TTC549 (cell line): ENCODE data around the gene FRMPD2.
"Not testable (repeated sequence)": the region's sequence is repeated elsewhere in the genome, so short reads cannot be mapped to it uniquely, and the experiment has no call there.

Experiments
- FAIRE-seq: peaks from 2 replicates; lab custom pipeline; 2012; peaks lifted over from hg19 to GRCh38; lab: Jason Lieb, UNC

FRMPD2 gene

DNA sequence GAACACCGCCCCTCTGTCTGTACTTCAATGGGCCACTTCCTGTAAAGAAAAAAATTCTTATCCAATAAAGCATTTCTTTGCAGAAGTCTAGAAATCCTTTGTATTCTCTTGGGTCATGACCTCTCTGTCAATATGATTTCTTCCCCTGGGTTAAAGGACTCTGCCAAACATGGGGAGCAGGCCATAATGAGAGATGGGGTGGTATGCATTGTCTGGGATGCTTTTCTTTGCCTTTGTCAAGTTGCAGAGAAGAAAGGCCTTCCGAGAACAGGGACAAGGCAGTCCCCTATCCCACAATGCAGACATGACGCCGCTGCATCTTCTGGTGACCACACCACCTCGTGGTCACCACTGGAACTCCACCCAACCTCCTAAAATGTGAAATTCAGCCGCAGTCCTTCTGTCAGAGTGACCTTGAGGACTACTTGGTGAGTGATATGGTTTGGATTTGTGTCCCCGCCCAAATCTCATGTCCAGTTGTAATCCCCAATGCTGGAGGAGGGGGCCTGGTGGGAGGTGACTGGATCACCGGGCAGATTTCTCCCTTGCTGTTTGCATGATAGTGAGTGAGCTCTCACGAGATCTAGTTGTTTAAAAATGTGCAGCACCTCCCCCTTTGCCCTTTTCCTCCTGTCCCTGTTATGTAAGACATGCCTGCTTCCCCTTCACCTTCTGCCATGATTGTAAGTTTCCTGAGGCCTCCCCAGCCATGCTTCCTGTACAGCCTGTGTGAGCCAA is 15.2 kb upstream of the FRMPD2 start:
- no peak for FAIRE-seq

DNA sequence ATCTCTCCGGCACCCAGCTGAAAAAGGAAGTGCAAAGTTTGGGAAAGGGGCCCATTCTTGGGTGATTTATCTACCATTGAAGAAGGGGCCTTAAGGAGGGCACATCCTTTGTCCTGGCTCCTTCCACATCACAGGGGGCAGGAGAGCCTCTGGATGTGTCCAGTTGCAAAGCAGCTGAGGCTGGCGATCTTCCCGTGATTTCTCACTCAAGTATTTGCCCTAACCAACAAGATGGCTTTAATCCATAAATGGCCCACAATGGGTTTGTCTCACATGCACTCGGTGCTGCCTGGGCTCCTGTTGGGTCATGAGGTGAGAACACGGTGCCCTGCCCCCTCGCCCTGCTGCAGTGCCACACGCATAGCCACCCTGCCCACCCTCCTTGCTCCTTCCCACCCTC is 14.2 kb upstream of the FRMPD2 start:
- no peak for FAIRE-seq

DNA sequence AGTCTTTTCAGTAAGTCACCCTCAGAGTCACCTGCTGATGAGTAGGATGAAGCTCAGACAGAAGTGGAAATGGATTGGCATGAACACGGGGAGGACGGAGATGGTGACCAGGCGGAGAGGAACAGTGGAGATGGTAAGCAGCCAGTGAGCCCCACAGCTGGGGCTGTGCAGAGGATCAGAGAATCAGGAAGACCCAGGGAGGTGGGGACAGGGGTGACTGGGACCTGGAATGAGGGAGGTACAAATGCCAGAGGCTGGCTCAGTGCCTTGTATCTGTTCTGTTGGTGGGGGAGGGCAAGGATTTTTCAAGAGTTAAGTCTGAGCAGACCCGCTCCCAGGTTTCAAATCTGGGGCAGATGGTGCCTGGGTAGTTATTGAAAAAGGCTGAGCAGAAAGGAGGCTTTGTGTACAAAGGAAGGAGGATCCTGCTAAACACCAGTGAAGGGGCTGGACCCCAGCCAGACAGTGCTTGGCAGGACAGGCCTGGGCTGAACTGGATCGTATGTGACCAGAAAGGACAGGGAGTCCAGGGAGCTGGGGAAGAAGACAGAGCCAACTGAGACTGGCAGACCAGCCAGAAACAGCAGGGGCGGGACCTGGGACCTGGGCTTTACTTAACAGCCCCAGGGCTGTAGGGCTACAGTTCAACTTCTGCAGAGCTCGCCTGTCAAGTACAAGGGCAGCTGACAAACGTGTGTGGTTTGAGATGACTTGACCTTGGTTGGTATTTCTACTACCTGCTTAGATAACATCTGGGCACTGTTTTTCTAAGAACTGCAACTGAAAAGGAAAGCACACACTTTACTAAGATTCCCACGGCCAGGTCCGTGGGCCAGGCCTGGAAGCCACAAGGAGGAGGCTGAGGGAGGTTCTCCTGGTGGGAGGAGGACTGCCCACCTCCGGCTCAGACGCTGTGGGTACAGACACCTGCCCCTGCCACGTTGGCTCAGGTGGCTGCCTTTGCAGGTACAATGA is 13.2 kb upstream of the FRMPD2 start:
- FAIRE-seq = no peak

DNA sequence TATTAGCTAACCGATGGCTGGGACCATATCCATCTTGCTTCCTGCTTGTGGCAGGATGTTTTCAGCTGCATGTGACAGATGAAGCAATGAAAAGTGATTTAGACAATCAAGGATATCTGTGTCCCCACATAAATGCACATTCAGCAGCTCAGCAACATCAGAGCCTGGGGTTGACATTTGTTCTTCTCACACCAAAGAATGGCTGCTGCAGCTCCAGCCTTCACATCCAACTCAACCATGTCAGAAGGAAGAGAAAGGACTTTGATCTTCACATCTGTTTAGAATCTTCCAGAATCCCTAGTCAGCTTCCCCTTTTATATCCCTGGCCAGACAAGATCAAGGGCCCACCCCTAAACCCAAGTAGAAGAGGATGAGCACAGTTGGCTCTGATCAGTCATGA is 11.9 kb upstream of the FRMPD2 start:
- no peak for FAIRE-seq

DNA sequence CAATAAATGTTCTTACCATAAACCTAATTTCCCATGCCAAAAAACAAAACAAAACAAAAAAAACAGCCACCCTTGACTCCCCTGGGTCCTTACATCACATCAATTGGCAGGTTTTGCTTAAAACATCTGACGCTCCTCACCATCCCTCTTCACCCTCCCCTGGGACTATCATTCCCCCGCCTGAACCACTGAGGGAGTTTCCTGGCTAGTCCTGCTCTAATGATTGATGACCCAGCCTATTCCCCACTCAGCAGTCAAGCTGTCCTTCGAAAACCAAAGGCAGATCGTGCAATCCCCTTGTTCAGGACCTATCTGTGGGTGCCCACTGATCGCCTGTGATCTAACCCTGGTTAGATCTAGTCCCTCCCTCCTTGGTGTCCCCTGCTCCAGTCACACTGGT is 11.2 kb upstream of the FRMPD2 start:
- no peak for FAIRE-seq

DNA sequence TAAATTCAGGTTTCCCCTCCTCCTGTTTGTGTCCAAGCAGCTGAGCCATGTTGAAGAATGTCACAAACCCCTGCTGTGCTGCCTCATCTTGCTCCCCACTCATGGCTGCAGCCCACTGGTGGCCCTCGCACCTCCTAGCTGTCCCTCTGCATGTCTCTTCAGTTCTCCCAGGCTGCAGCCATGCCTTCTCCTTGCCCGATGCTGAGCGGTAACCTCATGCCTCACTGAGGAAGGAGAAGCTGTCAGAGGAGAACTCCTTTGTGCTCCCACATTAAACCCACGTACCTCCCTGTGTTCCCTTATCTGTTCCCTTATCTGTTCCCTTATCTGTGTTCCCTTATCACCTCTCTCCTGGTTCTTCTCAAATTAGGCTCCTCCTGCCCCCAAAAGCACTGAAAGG is 10.3 kb upstream of the FRMPD2 start:
- FAIRE-seq = no peak

DNA sequence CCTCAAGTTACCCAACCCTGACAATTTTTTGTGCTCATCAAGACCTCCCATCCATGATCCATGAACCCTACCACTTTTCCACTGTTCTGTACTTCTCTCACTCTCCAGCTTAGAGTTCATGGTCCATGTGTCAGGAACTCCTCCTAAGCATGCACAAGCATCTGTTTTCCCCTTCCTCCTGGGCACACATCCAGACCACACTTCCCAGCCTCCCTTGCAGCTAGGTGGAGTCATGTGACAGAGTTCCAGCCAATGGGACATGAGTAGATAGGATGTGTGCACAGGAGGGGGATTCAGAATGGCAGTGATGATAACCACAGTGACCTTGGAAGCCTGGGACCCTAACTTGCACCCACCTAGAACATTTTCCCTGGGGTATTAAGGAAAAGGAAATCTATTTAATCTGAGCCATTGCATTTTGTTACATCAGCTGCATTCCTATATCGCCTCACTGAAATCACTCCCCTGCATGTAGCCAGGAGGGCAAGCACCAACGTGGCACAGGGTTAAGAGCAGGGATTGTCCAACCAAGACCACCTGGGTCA is 9.6 kb upstream of the FRMPD2 start:
- no peak for FAIRE-seq

DNA sequence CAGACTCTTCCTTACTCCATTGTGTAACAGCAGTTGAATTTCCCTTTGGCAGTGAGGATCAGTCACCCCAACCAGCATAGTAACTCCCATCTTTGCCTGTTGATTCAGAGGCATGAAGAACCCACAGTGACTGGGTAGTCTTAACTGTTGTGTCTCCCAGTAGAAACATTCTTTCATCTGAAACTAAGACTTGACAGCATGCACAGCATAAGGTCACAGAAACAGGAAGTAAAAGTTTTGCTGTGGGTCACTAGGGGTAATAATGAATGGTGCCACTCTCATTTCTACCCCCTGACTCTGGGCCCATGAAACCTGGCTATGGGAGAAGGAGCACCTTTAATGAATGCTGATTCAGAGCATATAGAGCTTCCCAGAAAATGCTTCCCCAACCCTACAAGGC is 8.3 kb upstream of the FRMPD2 start:
- no peak for FAIRE-seq

DNA sequence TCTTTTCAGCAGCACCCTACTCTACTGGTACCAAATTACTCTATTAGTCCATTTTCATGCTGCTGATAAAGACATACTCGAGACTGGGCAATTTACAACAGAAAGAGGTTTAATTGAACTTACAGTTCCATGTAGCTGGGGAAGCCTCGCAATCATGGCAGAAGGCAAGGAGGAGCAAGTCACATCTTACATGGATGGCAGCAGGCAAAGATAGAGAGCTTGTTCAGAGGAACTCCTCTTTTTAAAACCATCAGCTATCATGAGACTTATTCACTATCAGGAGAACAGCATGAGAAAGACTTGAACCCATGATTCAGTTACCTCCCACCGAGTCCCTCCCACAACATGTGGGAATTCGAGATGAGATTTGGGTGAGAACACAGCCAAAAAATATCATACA is 7.2 kb upstream of the FRMPD2 start:
- FAIRE-seq = not testable (repeated sequence)

DNA sequence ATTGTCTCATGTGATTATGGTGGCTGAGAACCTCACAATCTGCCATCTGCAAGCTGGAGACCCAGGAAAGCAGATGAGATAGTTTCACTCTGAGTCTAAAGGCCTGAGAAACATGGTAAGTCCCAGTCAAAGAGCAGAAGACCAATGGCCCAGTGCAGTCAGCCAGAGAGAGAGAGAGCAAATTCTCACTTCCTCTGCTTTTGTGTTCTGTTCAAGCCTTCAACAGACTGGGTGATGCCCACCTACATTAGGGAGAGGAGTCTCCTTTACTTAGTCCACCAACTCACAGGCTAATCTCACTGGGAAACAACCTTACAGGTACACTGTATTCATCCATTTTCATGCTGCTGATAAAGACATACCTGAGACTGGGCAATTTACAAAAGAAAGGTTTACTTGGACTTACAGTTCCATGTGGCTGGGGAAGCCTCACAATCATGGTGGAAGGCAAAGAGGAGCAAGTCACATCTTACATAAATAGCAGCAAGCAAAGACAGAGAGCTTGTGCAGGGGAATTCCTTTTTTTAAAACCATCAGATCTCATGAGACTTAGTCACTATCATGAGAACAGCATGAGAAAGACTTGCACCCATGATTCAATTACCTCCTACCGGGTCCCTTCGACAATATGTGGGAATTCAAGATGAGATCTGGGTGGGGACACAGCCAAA is 4.7 kb upstream of the FRMPD2 start:
- no peak for FAIRE-seq

DNA sequence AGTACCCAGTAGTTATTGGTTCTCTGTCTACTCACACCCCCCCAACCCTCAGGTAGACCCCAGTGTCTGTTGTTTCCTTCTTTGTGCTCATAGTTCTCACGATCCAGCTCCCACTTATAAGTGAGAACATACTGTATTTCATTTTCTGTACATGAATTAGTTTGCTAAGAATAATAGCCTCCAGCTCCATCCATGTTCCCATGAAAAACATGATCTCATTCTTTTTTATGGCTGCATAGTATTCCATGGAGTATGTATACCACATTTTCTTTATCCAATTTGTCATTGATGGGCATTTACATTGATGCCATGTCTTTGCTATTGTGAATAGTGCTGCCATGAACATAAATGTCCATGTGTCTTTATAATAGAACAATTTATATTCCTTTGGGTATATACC is 2.6 kb upstream of the FRMPD2 start:
- FAIRE-seq = no peak

DNA sequence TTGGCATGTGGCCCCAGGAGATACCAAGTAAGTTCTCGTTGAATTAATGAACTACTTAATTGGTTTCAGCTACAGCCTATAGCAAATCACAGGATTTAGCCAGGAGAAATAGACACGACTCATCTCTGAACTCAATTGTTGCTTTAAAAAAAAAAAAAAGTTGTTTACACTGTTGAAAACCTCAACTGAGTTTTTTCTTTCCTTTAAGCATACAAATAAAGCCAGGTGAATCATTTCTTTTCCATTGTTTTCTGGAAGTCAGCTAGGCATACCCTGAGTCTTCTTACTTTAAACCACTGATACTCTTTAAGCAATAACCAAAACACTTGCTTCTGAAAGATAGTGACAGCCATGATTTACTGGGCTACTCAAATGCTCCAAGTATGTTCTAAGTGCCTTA is 755 bp downstream of the FRMPD2 start:
- FAIRE-seq = no peak

DNA sequence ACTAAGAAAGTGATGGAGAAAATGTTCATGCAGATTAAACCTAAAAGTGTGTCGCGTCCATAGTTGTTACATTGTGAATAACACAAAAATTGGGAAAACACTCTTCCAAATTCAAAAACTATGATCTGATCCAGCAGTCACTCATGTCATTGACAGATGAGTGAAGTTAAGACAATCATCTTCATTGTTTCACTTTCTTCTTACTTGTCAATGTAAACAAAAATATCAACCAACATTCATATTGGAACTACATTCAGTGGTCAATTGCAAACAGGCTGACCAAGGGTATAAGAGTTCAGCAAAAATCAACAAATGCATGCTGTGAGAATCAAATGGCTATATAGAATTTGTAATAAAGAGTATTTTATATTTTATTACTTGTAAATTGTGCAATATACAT is 1.8 kb downstream of the FRMPD2 start:
- no peak for FAIRE-seq

DNA sequence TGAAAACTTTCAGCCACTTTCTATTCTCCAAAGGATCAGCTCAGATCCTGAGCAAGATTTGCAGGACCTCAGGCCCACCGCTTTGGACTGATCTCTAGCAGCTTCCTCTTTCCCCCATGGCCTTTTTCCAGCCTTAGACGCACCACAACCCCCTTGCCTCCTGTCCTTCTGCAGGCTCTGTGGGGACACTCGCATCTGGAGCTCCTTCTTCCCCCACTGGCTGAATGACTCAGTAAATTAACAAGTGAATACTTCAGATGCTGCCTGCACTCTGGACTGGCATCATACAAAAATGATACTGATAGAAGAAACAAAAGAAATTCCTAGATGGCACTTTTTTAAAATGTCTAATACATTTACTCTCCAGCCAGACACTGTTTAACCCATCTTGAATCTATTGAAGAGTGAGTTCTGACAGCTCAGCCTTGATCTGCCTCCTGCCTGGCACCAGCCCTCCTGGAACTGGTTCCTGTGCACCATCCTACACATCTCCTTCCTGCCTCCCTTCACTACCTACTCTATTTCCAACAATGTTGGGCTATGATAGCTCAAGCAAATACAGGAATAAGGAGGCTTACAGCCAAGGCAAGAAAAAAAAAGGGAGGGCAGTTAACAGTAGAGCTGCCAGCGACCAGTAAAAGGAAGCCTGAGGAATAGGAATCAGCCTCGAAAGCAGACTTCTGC is 3.3 kb downstream of the FRMPD2 start:
- FAIRE-seq = no peak

DNA sequence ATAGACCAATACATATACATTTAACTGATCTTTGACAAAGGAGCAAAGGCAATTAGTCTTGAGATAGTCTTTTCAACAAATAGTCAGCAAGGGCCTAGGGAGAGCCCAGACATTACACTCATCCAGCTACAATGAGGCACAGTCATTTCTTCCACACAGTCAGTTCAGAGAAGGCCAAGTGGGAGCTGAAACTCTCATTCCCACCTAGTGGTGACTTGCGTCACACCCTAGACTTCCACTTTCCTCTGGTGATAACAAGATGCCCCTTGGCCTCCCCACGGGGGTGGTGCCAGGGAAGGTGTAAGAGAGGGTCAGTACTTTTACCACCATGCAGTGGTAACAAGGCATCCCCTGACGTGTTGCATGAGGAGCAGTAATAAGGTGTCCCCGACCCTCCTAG is 8.0 kb downstream of the FRMPD2 start:
- no peak for FAIRE-seq

DNA sequence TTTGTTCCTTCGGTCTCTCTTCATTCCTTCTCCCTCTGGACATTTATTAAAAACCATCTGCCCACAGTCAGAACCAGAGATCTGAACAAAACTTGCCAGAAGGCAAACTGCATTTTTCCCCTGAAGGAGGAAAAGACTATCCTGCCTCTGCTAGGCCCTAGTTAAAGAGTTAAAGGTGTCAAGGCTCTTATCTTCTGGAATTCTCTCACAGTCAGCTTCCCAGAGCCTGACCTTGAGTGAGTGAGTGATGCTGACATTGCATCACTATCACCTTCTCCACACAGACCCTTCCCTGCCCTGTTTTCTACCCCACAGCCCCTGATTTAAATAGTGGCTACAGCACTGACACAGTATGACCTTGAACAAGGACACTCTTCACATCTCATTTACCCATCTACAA is 16.4 kb downstream of the FRMPD2 start:
- no peak for FAIRE-seq

DNA sequence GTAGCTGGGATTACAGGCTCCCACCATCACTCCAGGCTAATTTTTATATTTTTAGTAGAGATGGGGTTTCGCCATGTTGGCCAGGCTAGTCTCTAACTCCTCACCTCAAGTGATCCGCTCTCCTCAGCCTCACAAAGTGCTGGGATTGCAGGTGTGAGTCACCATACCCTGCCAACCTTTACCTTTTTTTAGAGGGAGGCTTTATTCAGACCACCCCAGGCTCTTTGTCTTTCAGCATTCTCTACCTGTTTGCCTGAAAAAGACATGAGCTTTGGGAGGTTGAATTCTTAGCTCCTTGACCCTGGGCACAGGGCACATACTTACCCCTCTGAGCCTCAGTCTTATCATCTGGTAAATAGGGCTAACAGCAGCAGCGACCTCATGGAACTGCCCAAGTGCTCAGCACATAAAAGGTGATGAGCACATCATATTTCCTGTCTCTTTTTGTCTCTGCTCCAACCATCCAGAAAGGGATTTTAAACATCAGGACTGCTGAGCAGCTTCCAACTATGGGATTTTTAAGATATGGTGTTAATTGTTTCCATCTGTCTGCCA is 17.0 kb downstream of the FRMPD2 start:
- FAIRE-seq = no peak

DNA sequence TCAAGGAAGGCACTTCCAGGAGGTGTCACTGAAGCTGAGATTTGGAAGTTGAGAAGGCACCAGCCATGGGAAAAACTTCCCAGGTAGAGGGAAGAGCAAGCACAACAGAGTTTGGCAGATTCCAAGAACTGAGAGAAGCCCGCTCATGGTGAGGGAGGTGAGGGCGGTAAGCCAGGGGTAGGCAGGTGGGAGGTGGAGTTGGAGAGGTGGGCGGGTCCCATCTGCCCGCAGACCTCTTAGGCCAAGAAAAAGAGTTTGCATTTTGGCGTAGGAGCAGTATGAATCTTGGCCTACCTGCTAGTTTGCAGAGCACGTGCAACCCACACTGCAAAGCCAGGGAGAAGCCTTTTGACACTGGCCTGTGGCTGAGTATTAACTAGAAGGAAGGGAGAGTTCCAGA is 18.8 kb downstream of the FRMPD2 start:
- no peak for FAIRE-seq

DNA sequence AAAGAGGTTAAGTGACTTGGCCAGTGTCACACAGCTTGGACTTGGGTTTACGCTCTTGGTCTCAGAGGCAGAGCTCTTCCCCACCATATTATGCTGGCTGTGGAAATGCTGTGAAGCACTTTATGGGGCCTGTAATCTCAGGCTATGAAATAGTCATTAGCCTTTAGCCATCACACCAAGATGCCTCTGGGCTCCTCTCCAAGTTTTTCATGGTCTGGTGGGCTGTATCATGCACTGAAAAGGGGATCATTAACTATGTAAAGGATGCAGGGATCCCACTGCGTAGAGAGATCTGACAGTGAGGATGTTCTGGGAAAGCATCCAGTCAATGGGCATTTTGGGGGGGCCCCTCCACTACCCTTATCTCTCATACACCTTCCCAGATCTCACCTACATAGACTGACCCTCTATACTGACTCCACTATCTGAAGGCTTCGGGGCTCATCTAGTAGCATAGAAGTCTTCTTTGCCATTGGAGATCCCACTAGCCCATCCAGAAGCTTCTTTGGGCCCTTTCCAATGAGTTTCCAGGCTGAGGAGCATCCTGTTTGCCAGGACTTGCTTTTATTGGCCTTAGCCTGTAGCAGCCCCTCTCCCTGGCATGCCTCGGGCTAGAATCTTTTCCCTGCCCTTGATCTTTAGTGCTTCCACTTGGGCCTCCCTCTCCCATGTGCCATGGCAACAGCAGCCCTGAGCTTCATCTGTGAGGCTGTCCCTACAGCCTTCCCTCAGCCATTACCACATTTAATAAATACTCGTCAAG is 19.6 kb downstream of the FRMPD2 start:
- FAIRE-seq = no peak

DNA sequence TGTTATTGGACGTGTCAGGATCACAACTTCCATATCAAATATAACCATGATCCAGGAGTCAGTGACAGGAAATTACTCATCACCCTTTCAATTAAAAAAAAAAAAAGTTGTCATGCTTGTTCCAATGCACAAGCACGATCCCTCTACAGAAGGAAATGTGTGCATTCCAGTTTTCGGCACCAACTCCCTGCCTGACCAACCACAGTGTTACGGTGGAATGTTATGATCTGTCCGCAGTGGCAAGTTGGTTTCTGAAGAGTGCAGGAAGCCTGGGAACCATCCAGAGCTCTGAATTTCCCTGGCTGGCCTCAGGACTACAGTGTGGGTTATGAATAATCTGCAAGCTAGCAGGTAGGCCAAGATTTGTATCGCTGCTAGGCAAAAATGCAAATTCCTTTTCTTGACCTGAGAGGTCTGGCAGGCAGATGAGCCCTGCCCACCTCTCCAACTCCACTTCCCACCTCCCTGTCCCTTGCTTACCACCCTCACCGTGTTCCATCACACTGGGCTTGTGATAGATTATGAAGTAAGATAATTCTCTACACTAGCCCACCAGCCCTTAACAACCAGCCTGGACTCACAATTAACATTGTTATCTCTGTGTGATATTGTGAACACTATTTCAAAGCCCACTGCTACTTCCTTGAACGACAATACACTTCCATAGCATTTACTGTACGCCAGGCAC is 20.4 kb downstream of the FRMPD2 start:
- no peak for FAIRE-seq

DNA sequence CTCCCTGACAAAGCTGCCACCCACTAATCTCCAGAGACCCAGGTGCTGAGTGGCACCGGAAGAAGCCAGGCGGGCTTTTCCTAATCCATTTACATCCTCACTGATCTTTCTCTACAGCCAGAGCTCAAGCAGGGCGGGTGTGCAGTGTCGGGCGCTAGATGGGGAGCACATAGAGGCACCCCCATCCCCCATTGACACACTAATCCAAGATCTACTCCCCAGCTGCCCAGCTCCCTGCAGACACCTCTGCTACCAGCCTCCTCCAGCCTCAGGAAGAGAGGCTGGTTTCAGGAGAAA is 22.2 kb downstream of the FRMPD2 start:
- no peak for FAIRE-seq
